H1 (cell line): ENCODE measurements around the gene RNF5. TPM values are rescaled to one million over a fixed set of nuclear protein-coding genes. Genes with fewer than 3 reads are reported as not detected.

ENCODE experiments used
- BCL11A ChIP-seq, 2 experiments: IDR thresholded peaks; one replicate each; pipeline ENCODE4 v1.6.1; 2011; ENCODE audit warnings: low read depth in 2 of 2, low read length in 2 of 2, mild to moderate bottlenecking in 2 of 2
- CBX8 ChIP-seq: fragments of 300-800, 300-1000 bp; sonication (generic); IDR thresholded peaks from 2 replicates; pipeline ENCODE4 v1.7.1; 2016; ENCODE audit warnings: low read depth, low read length, borderline replicate concordance
- CHD2 ChIP-seq: IDR thresholded peaks from 2 replicates; pipeline ENCODE4 v1.6.1; 2012; ENCODE audit warnings: low read length, improper control_type of control experiment
- JUN ChIP-seq: IDR thresholded peaks from 2 replicates; pipeline ENCODE4 v1.6.1; 2011; ENCODE audit warnings: low read depth, mild to moderate bottlenecking, improper control_type of control experiment, low read length
- SP2 ChIP-seq: IDR thresholded peaks from 2 replicates; pipeline ENCODE4 v1.6.1; 2012; ENCODE audit warnings: mild to moderate bottlenecking, low read length, inconsistent platforms
- polyA plus RNA-seq, 7 experiments: library from polyadenylated mRNA; depleted of rRNA in 3 of 7; stranded (reverse) in 5 of 7; unstranded in 2 of 7; fragments of >200 nt in 5 of 7; fragments of 200-250 nt in 2 of 7; gene quantifications; 1 replicate in 5 of 7; 2 replicates in 1 of 7; 4 replicates in 1 of 7; pipeline versions ENCODE4 v1.2.1 to v1.2.3, GENCODE V29; 2011 to 2013; ENCODE audit warnings: missing spikeins in 2 of 7, mixed read lengths in 2 of 7
- total RNA-seq: library from RNA; stranded (reverse); fragmentation: NEBNext Ultra II Directional; extraction: Animal tissue kit (Norgen Biotek cat#: 25700); gene quantifications from 2 replicates; pipeline ENCODE4 v1.2.1, GENCODE V29; 2021
- TF ChIP-seq, protein P1 (sequence below): fragments of 300-600 bp; sonication (generic); IDR thresholded peaks from 2 replicates; pipeline ENCODE4 v1.7.1; 2012; ENCODE audit warnings: low read length, moderate library complexity, mild to moderate bottlenecking, inconsistent platforms; ENCODE audit not compliant: insufficient replicate concordance
- TF ChIP-seq, protein P2 (sequence below): IDR thresholded peaks from 2 replicates; pipeline ENCODE4 v1.6.1; 2011; ENCODE audit warnings: low read length, improper control_type of control experiment

The RNF5 gene
- total and polyA plus RNA-seq, 2 of the 8 experiments (the other 6 are each of a cell fraction or from before 2014, with no cell fraction given) = 90.0 to 158 TPM

DNA sequence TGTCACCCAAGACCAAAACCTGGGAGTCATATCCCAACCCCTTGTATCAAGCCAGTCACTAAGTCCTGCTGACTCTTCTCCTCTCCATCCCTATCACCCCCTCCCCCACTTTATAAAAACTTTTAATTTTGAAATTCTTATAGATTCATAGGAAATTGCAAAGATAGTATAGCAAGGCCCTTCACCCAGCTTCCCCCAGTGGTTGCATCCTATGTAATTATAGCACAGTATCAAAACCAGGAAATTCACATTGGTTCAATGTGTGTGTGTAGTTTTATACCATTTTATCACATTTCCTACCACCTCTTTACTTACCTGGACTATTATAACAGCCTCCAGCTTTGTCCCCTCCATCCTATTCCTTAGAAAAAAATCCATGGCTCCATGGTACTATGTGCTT is 20.2 kb upstream of the RNF5 start (continued):
- no peak for TF ChIP-seq SP2
- no peak for TF ChIP-seq CHD2
- TF ChIP-seq, protein P1, sequence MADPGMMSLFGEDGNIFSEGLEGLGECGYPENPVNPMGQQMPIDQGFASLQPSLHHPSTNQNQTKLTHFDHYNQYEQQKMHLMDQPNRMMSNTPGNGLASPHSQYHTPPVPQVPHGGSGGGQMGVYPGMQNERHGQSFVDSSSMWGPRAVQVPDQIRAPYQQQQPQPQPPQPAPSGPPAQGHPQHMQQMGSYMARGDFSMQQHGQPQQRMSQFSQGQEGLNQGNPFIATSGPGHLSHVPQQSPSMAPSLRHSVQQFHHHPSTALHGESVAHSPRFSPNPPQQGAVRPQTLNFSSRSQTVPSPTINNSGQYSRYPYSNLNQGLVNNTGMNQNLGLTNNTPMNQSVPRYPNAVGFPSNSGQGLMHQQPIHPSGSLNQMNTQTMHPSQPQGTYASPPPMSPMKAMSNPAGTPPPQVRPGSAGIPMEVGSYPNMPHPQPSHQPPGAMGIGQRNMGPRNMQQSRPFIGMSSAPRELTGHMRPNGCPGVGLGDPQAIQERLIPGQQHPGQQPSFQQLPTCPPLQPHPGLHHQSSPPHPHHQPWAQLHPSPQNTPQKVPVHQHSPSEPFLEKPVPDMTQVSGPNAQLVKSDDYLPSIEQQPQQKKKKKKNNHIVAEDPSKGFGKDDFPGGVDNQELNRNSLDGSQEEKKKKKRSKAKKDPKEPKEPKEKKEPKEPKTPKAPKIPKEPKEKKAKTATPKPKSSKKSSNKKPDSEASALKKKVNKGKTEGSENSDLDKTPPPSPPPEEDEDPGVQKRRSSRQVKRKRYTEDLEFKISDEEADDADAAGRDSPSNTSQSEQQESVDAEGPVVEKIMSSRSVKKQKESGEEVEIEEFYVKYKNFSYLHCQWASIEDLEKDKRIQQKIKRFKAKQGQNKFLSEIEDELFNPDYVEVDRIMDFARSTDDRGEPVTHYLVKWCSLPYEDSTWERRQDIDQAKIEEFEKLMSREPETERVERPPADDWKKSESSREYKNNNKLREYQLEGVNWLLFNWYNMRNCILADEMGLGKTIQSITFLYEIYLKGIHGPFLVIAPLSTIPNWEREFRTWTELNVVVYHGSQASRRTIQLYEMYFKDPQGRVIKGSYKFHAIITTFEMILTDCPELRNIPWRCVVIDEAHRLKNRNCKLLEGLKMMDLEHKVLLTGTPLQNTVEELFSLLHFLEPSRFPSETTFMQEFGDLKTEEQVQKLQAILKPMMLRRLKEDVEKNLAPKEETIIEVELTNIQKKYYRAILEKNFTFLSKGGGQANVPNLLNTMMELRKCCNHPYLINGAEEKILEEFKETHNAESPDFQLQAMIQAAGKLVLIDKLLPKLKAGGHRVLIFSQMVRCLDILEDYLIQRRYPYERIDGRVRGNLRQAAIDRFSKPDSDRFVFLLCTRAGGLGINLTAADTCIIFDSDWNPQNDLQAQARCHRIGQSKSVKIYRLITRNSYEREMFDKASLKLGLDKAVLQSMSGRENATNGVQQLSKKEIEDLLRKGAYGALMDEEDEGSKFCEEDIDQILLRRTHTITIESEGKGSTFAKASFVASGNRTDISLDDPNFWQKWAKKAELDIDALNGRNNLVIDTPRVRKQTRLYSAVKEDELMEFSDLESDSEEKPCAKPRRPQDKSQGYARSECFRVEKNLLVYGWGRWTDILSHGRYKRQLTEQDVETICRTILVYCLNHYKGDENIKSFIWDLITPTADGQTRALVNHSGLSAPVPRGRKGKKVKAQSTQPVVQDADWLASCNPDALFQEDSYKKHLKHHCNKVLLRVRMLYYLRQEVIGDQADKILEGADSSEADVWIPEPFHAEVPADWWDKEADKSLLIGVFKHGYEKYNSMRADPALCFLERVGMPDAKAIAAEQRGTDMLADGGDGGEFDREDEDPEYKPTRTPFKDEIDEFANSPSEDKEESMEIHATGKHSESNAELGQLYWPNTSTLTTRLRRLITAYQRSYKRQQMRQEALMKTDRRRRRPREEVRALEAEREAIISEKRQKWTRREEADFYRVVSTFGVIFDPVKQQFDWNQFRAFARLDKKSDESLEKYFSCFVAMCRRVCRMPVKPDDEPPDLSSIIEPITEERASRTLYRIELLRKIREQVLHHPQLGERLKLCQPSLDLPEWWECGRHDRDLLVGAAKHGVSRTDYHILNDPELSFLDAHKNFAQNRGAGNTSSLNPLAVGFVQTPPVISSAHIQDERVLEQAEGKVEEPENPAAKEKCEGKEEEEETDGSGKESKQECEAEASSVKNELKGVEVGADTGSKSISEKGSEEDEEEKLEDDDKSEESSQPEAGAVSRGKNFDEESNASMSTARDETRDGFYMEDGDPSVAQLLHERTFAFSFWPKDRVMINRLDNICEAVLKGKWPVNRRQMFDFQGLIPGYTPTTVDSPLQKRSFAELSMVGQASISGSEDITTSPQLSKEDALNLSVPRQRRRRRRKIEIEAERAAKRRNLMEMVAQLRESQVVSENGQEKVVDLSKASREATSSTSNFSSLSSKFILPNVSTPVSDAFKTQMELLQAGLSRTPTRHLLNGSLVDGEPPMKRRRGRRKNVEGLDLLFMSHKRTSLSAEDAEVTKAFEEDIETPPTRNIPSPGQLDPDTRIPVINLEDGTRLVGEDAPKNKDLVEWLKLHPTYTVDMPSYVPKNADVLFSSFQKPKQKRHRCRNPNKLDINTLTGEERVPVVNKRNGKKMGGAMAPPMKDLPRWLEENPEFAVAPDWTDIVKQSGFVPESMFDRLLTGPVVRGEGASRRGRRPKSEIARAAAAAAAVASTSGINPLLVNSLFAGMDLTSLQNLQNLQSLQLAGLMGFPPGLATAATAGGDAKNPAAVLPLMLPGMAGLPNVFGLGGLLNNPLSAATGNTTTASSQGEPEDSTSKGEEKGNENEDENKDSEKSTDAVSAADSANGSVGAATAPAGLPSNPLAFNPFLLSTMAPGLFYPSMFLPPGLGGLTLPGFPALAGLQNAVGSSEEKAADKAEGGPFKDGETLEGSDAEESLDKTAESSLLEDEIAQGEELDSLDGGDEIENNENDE = no peak
- TF ChIP-seq JUN = no peak
- TF ChIP-seq CBX8 = no peak
- no peak for TF ChIP-seq BCL11A (IDR thresholded peaks at IDR 0.05; ENCODE audit: low read depth in 2 of 2, low read length in 2 of 2)
- TF ChIP-seq, protein P2, sequence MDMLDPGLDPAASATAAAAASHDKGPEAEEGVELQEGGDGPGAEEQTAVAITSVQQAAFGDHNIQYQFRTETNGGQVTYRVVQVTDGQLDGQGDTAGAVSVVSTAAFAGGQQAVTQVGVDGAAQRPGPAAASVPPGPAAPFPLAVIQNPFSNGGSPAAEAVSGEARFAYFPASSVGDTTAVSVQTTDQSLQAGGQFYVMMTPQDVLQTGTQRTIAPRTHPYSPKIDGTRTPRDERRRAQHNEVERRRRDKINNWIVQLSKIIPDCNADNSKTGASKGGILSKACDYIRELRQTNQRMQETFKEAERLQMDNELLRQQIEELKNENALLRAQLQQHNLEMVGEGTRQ = no peak
- TF ChIP-seq, all 59 proteins: peak for 0
